H9 (cell line): ENCODE results near the gene RFNG. TPM values are rescaled to one million over a fixed set of nuclear protein-coding genes. Genes with fewer than 3 reads are reported as not detected.

ENCODE experiments used
- DNase-seq: peaks from one replicate; pipeline ENCODE4 v3.0.0-alpha.2; 2017
- H2AFZ ChIP-seq: one replicate; pipeline ENCODE4 v1.6.1; 2013; ENCODE audit warnings: mild to moderate bottlenecking, low read length, control low read depth, moderate library complexity
- H2AK5ac ChIP-seq: 2 replicates; pipeline ENCODE4 v1.6.1; 2013; ENCODE audit warnings: low read length, control low read depth, mixed read lengths; ENCODE audit not compliant: insufficient read length
- H2BK120ac ChIP-seq: one replicate; pipeline ENCODE4 v1.6.1; 2013; ENCODE audit warnings: low read depth, mild to moderate bottlenecking, low read length, control low read depth, inconsistent platforms; ENCODE audit not compliant: poor library complexity, severe bottlenecking
- H2BK12ac ChIP-seq: 2 replicates; pipeline ENCODE4 v1.6.1; 2013; ENCODE audit warnings: low read length, control low read depth, mixed read lengths, low read depth; ENCODE audit not compliant: insufficient read length
- H2BK15ac ChIP-seq: 2 replicates; pipeline ENCODE4 v1.6.1; 2013; ENCODE audit warnings: low read depth, low read length, control low read depth
- H2BK20ac ChIP-seq: one replicate; pipeline ENCODE4 v1.6.1; 2013; ENCODE audit warnings: low read depth, mild to moderate bottlenecking, low read length, control low read depth, inconsistent platforms; ENCODE audit not compliant: poor library complexity, severe bottlenecking
- H2BK5ac ChIP-seq: 2 replicates; pipeline ENCODE4 v1.6.1; 2013; ENCODE audit warnings: low read length, control low read depth, mixed read lengths; ENCODE audit not compliant: insufficient read length
- H3K14ac ChIP-seq: 2 replicates; pipeline ENCODE4 v1.6.1; 2013; ENCODE audit warnings: low read length, control low read depth; ENCODE audit not compliant: insufficient read depth
- H3K18ac ChIP-seq: 2 replicates; pipeline ENCODE4 v1.6.1; 2013; ENCODE audit warnings: low read depth, mild to moderate bottlenecking, mixed read lengths, low read length, control low read depth; ENCODE audit not compliant: insufficient read length
- H3K23ac ChIP-seq: 2 replicates; pipeline ENCODE4 v1.6.1; 2013; ENCODE audit warnings: low read length, control low read depth, mixed read lengths, low read depth; ENCODE audit not compliant: insufficient read length
- H3K23me2 ChIP-seq: 2 replicates; pipeline ENCODE4 v1.6.1; 2013; ENCODE audit warnings: low read depth, mild to moderate bottlenecking, mixed read lengths, low read length, control low read depth; ENCODE audit not compliant: insufficient read length, poor library complexity, severe bottlenecking
- H3K27ac ChIP-seq: 2 replicates; pipeline ENCODE4 v1.5.1; 2013; ENCODE audit warnings: low read length, control low read depth, mixed read lengths, low read depth; ENCODE audit not compliant: insufficient read length
- H3K27me3 ChIP-seq: 2 replicates; pipeline ENCODE4 v1.6.1; 2013; ENCODE audit warnings: low read length, control low read depth, inconsistent platforms; ENCODE audit not compliant: insufficient read depth
- H3K4ac ChIP-seq: 2 replicates; pipeline ENCODE4 v1.6.1; 2013; ENCODE audit warnings: low read depth, mild to moderate bottlenecking, control low read depth, inconsistent platforms, low read length, moderate library complexity
- H3K4me1 ChIP-seq: 2 replicates; pipeline ENCODE4 v1.6.1; 2013; ENCODE audit warnings: low read length, control low read depth, inconsistent platforms; ENCODE audit not compliant: insufficient read depth
- H3K4me2 ChIP-seq: 2 replicates; pipeline ENCODE4 v1.6.1; 2013; ENCODE audit warnings: low read length, control low read depth, mixed read lengths; ENCODE audit not compliant: insufficient read length, insufficient read depth
- H3K56ac ChIP-seq: 2 replicates; pipeline ENCODE4 v1.6.1; 2013; ENCODE audit warnings: low read depth, mild to moderate bottlenecking, mixed read lengths, low read length, control low read depth; ENCODE audit not compliant: insufficient read length
- H3K79me1 ChIP-seq: 2 replicates; pipeline ENCODE4 v1.6.1; 2013; ENCODE audit warnings: low read depth, mild to moderate bottlenecking, moderate library complexity, low read length, control low read depth, inconsistent platforms; ENCODE audit not compliant: insufficient read depth, poor library complexity, severe bottlenecking
- H3K79me2 ChIP-seq: 2 replicates; pipeline ENCODE4 v1.6.1; 2013; ENCODE audit warnings: low read length, control low read depth, inconsistent platforms; ENCODE audit not compliant: insufficient read depth
- H3K9ac ChIP-seq: 2 replicates; pipeline ENCODE4 v1.6.1; 2013; ENCODE audit warnings: low read length, control low read depth, mixed read lengths; ENCODE audit not compliant: insufficient read length; ENCODE audit errors: extremely low read depth
- H3K9me3 ChIP-seq: one replicate; pipeline ENCODE4 v1.6.1; 2013; ENCODE audit warnings: low read depth, low read length, inconsistent platforms; ENCODE audit not compliant: control insufficient read depth
- H3T11ph ChIP-seq: one replicate; pipeline ENCODE4 v1.6.1; 2013; ENCODE audit warnings: mild to moderate bottlenecking, low read length, control low read depth, inconsistent platforms
- H4K20me1 ChIP-seq: one replicate; pipeline ENCODE4 v1.6.1; 2013; ENCODE audit not compliant: control insufficient read depth, insufficient read length, insufficient read depth
- H4K5ac ChIP-seq: 2 replicates; pipeline ENCODE4 v1.6.1; 2013; ENCODE audit warnings: low read depth, mild to moderate bottlenecking, mixed read lengths, low read length, control low read depth; ENCODE audit not compliant: insufficient read length
- H4K8ac ChIP-seq: replicated peaks from 2 replicates; pipeline ENCODE4 v1.6.1; 2013; ENCODE audit warnings: low read length, control low read depth, mixed read lengths, low read depth; ENCODE audit not compliant: insufficient read length
- H4K91ac ChIP-seq: 2 replicates; pipeline ENCODE4 v1.6.1; 2013; ENCODE audit warnings: low read depth, mild to moderate bottlenecking, moderate library complexity, mixed read lengths, low read length, control low read depth; ENCODE audit not compliant: insufficient read length
- H3K27ac Mint-ChIP-seq, 3 experiments: 2 replicates in 2 of 3; 3 replicates in 1 of 3; pipeline ENCODE4 v1.8.0; 2020 to 2021; ENCODE audit warnings: mixed read lengths in 3 of 3, mild to moderate bottlenecking in 1 of 3, moderate library complexity in 1 of 3
- H3K27me3 Mint-ChIP-seq: 2 replicates; pipeline ENCODE4 v1.8.0; 2021; ENCODE audit warnings: low read depth, mild to moderate bottlenecking, moderate library complexity, mixed read lengths
- H3K36me3 Mint-ChIP-seq, 3 experiments: 2 replicates in 2 of 3; 3 replicates in 1 of 3; pipeline ENCODE4 v1.8.0; 2020 to 2021; ENCODE audit warnings: low read depth in 3 of 3, mixed read lengths in 3 of 3; ENCODE audit not compliant: insufficient read depth in 1 of 3
- H3K4me1 Mint-ChIP-seq, 2 experiments: 2 replicates each; pipeline ENCODE4 v1.8.0; 2020; ENCODE audit warnings: mixed read lengths in 2 of 2
- H3K4me3 Mint-ChIP-seq, 2 experiments: 2 replicates in 1 of 2; 3 replicates in 1 of 2; pipeline ENCODE4 v1.8.0; 2020 to 2021; ENCODE audit warnings: mild to moderate bottlenecking in 2 of 2, mixed read lengths in 2 of 2, moderate library complexity in 1 of 2
- H3K9me3 Mint-ChIP-seq, 2 experiments: 2 replicates in 1 of 2; 3 replicates in 1 of 2; pipeline ENCODE4 v1.8.0; 2020; ENCODE audit warnings: mild to moderate bottlenecking in 2 of 2, mixed read lengths in 2 of 2, moderate library complexity in 1 of 2
- WGBS: extraction: QIAGEN DNeasy Blood & Tissue Kit; methylation state at CpG from one replicate; pipeline ENCODE4 v1.1.7; 2013; ENCODE audit warnings: missing lambda C conversion rate, low lambda C conversion rate, mixed read lengths; ENCODE audit not compliant: insufficient read length; ENCODE audit errors: extremely low coverage; 5-methylcytosine and 5-hydroxymethylcytosine counted together
- total RNA-seq: library from RNA; stranded (reverse); gene quantifications from 2 replicates; pipeline ENCODE4 v1.2.1, GENCODE V29; 2021
- TF ChIP-seq, protein P1 (sequence below): fragments of 200-600 bp; sonication (generic); conservative IDR thresholded peaks from 3 replicates; pipeline ENCODE4 v1.8.0; 2021; ENCODE audit warnings: antibody characterized with exemption, mild to moderate bottlenecking

The RFNG gene
- total RNA-seq, 1 experiment from 2014 or later, result 34.0 TPM

DNA sequence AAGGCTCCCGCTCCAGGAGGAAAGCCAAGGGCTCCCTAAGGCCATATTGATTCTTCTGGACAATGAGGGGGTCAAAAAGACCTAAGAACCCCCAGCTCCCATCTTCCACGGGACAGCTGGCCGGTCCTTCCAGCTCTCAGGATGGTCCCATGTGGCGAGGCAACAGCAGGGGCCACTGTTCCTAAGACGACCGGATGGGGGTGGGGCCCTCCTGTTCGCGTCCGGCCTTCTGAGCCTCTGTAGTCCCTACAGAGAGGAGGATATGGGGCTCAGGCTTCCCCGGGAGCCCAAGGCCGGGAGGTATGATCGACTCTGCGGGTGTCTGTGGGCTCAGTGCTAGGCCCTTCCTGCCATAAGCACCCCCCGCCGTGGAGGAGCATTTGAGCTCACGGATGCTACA is 8.1 kb downstream of the RFNG start:
- no peak overlapping the region for H2BK15ac ChIP-seq
- WGBS, result no CpG with 5 or more reads among the region's 16 CpGs
- no peaks in the 10 kb centered on the region for H3K79me1 ChIP-seq
- H3K27me3 ChIP-seq, result no peaks in the 10 kb centered on the region
- no peak overlapping the region for H2BK5ac ChIP-seq
- no peaks in the 10 kb centered on the region for H4K20me1 ChIP-seq
- no peak overlapping the region for H2BK20ac ChIP-seq
- H4K91ac ChIP-seq, result no peak overlapping the region
- H4K8ac ChIP-seq, result no peak overlapping the region
- H3T11ph ChIP-seq, result no peak overlapping the region
- no peak overlapping the region for H2BK12ac ChIP-seq
- no peaks in the 10 kb centered on the region for H3K23me2 ChIP-seq
- TF ChIP-seq, protein P1, sequence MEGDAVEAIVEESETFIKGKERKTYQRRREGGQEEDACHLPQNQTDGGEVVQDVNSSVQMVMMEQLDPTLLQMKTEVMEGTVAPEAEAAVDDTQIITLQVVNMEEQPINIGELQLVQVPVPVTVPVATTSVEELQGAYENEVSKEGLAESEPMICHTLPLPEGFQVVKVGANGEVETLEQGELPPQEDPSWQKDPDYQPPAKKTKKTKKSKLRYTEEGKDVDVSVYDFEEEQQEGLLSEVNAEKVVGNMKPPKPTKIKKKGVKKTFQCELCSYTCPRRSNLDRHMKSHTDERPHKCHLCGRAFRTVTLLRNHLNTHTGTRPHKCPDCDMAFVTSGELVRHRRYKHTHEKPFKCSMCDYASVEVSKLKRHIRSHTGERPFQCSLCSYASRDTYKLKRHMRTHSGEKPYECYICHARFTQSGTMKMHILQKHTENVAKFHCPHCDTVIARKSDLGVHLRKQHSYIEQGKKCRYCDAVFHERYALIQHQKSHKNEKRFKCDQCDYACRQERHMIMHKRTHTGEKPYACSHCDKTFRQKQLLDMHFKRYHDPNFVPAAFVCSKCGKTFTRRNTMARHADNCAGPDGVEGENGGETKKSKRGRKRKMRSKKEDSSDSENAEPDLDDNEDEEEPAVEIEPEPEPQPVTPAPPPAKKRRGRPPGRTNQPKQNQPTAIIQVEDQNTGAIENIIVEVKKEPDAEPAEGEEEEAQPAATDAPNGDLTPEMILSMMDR, result no peak
- H3K9me3 ChIP-seq, result no peaks in the 10 kb centered on the region
- Mint-ChIP-seq H3K4me1 (peaks cover 20 to 24% of the 10 kb centered on the region in 2 experiments), H3K27me3 (peaks cover 10% of the 10 kb centered on the region), H3K4me3 (no peak overlapping the region), H3K36me3 (peaks cover 6 to 18% (median 12%) of the 10 kb centered on the region in 3 experiments; a peak in 6 of 7 replicates), H3K9me3 (no peaks in the 10 kb centered on the region; a peak in 2 of 5 replicates), H3K27ac (no peak overlapping the region)
- no peak overlapping the region for H3K4ac ChIP-seq
- H4K5ac ChIP-seq, result no peak overlapping the region
- DNase-seq, result peak; percentile 77
- H3K23ac ChIP-seq, result no peak overlapping the region
- no peak overlapping the region for H3K9ac ChIP-seq
- no peak overlapping the region for H2AFZ ChIP-seq
- no peaks in the 10 kb centered on the region for H3K79me2 ChIP-seq
- no peak overlapping the region for H3K27ac ChIP-seq
- no peak overlapping the region for H3K56ac ChIP-seq
- H2BK120ac ChIP-seq, result no peak overlapping the region
- H3K14ac ChIP-seq, result no peak overlapping the region
- no peak overlapping the region for H3K18ac ChIP-seq
- H3K4me2 ChIP-seq, result no peak overlapping the region
- H3K4me1 ChIP-seq, result no peaks in the 10 kb centered on the region; the same call in 1 of the 2 replicates
- H2AK5ac ChIP-seq, result no peak overlapping the region
